Skin of body (tissue), 2 donors: ENCODE data around the gene ZNF460. TPM values are rescaled to one million over a fixed set of nuclear protein-coding genes. Genes with fewer than 3 reads are reported as not detected.

Experiments used
- DNase-seq: peaks from one replicate; lab custom pipeline; 2025; lab: John Stamatoyannopoulos, UW
- total RNA-seq: library from RNA; depleted of rRNA; stranded (reverse); fragments of >200 nt; gene quantifications from one replicate; pipeline ENCODE4 v1.2.3, GENCODE V29; 2014

The ZNF460 gene
- total RNA-seq, 1 donor from 2014 or later: 95.8 TPM

- DNase-seq: no peak
Measured at GRCh38 chr19:57338877-57339276, 58.6 kb downstream of the ZNF460 start.

- DNase-seq: no peak
Measured at GRCh38 chr19:57342582-57342981, 62.3 kb downstream of the ZNF460 start.

Other genes with a start within 250 kb of the ZNF460 start
- gene USP29, start 160.5 kb upstream of the ZNF460 start, total RNA-seq: not detected
- not detected for gene ZIM3, start 135.3 kb upstream of the ZNF460 start, total RNA-seq
- not detected for gene DUXA, start 113.0 kb upstream of the ZNF460 start, total RNA-seq
- 21.5 TPM for gene ZNF264, start 89.0 kb upstream of the ZNF460 start, total RNA-seq
- 2.3 TPM for gene AURKC, start 49.5 kb upstream of the ZNF460 start, total RNA-seq
- gene ZNF805, start 39.9 kb upstream of the ZNF460 start, total RNA-seq: 27.9 TPM
- 12.8 TPM for gene ZNF543, start 40.0 kb downstream of the ZNF460 start, total RNA-seq
- 10.2 TPM for gene ZNF304, start 70.8 kb downstream of the ZNF460 start, total RNA-seq
- 13.3 TPM for gene TRAPPC2B, start 83.1 kb downstream of the ZNF460 start, total RNA-seq
- 3.3 TPM for gene ZNF547, start 83.1 kb downstream of the ZNF460 start, total RNA-seq
- 35.6 TPM for gene ZNF548, start 109.4 kb downstream of the ZNF460 start, total RNA-seq
- gene ZNF17, start 130.7 kb downstream of the ZNF460 start, total RNA-seq: 14.7 TPM
- 12.6 TPM for gene ZNF749, start 154.8 kb downstream of the ZNF460 start, total RNA-seq
- gene VN1R1, start 176.7 kb downstream of the ZNF460 start, total RNA-seq: 1.2 TPM
- 13.9 TPM for gene ZNF772, start 197.1 kb downstream of the ZNF460 start, total RNA-seq
- 10.5 TPM for gene ZNF419, start 207.3 kb downstream of the ZNF460 start, total RNA-seq
- 9.4 TPM for gene ZNF773, start 219.5 kb downstream of the ZNF460 start, total RNA-seq
- gene ZNF549, start 246.9 kb downstream of the ZNF460 start, total RNA-seq: 9.0 TPM